KOPT-K1 (cell line): ENCODE results near the gene MTNR1B.

Experiments
- H3K27ac ChIP-seq: fragments of 200-600 bp; sonication (generic); 2 replicates; pipeline ENCODE4 v1.5.1; 2016; ENCODE audit warnings: antibody characterized with exemption, mild to moderate bottlenecking, low read depth, low read length; ENCODE audit not compliant: poor library complexity, severe bottlenecking
- H3K36me3 ChIP-seq: fragments of 200-600 bp; sonication (generic); 2 replicates; pipeline ENCODE4 v1.5.1; 2017; ENCODE audit warnings: antibody characterized with exemption, mild to moderate bottlenecking, low read length, moderate library complexity; ENCODE audit not compliant: insufficient read depth
- H3K9me3 ChIP-seq: fragments of 200-600 bp; sonication (generic); 2 replicates; pipeline ENCODE4 v1.5.1; 2017; ENCODE audit warnings: antibody characterized with exemption, low read length, mild to moderate bottlenecking; ENCODE audit not compliant: insufficient read depth, poor library complexity, severe bottlenecking

MTNR1B gene

GRCh38 chr11:92969634-92970347 is at the start of gene MTNR1B:
Gene MTNR1B (plus strand): TSS chr11:92969651. CDS start chr11:92969726, 75 bp downstream.
- Histone ChIP-seq H3K9me3 (no peaks in the 10 kb centered on the region), H3K27ac (no peak within 1 kb of the TSS)

GRCh38 chr11:92920331-92920730 is 49.1 kb upstream of the MTNR1B start:
- H3K27ac ChIP-seq = no peak overlapping the region
- H3K36me3 ChIP-seq = no peaks in the 10 kb centered on the region
- H3K9me3 ChIP-seq = peaks cover 8% of the 10 kb centered on the region

More at GRCh38 chr11:92969634-92970347, at the start of gene MTNR1B:
- no peaks in the 10 kb centered on the region for H3K36me3 ChIP-seq

- Histone ChIP-seq H3K36me3 (no peaks in the 10 kb centered on the region), H3K27ac (no peak overlapping the region), H3K9me3 (peaks cover 14% of the 10 kb centered on the region)
Measured at GRCh38 chr11:92922731-92923130, 46.7 kb upstream of the MTNR1B start.

GRCh38 chr11:92929246-92929645 is 40.2 kb upstream of the MTNR1B start:
- H3K27ac ChIP-seq = no peak overlapping the region

GRCh38 chr11:92929653-92930052 is 39.8 kb upstream of the MTNR1B start:
- peaks cover 13% of the 10 kb centered on the region for H3K9me3 ChIP-seq
- no peaks in the 10 kb centered on the region for H3K36me3 ChIP-seq
- H3K27ac ChIP-seq = no peak overlapping the region

More at GRCh38 chr11:92929246-92929645, 40.2 kb upstream of the MTNR1B start:
- H3K36me3 ChIP-seq = no peaks in the 10 kb centered on the region
- peaks cover 14% of the 10 kb centered on the region for H3K9me3 ChIP-seq

- no peak overlapping the region for H3K27ac ChIP-seq
- no peaks in the 10 kb centered on the region for H3K36me3 ChIP-seq
- no peaks in the 10 kb centered on the region for H3K9me3 ChIP-seq
Measured at GRCh38 chr11:92931746-92932422, 37.6 kb upstream of the MTNR1B start.

- Histone ChIP-seq H3K36me3 (no peaks in the 10 kb centered on the region), H3K27ac (no peak overlapping the region), H3K9me3 (no peaks in the 10 kb centered on the region)
Measured at GRCh38 chr11:92939305-92939704, 30.1 kb upstream of the MTNR1B start.

GRCh38 chr11:92941676-92942571 is 27.5 kb upstream of the MTNR1B start:
- Histone ChIP-seq H3K9me3 (no peaks in the 10 kb centered on the region), H3K27ac (no peak overlapping the region), H3K36me3 (no peaks in the 10 kb centered on the region)

GRCh38 chr11:92946707-92947106 is 22.7 kb upstream of the MTNR1B start:
- Histone ChIP-seq H3K9me3 (peaks cover 6% of the 10 kb centered on the region), H3K27ac (no peak overlapping the region)

GRCh38 chr11:92948116-92948515 is 21.3 kb upstream of the MTNR1B start:
- H3K27ac ChIP-seq = no peak overlapping the region
- peaks cover 6% of the 10 kb centered on the region for H3K9me3 ChIP-seq

More at GRCh38 chr11:92946707-92947106, 22.7 kb upstream of the MTNR1B start:
- no peaks in the 10 kb centered on the region for H3K36me3 ChIP-seq

GRCh38 chr11:92954003-92954402 is 15.4 kb upstream of the MTNR1B start:
- H3K36me3 ChIP-seq = no peaks in the 10 kb centered on the region

More at GRCh38 chr11:92948116-92948515, 21.3 kb upstream of the MTNR1B start:
- no peaks in the 10 kb centered on the region for H3K36me3 ChIP-seq

GRCh38 chr11:92955860-92956259 is 13.6 kb upstream of the MTNR1B start:
- no peaks in the 10 kb centered on the region for H3K9me3 ChIP-seq
- H3K36me3 ChIP-seq = no peaks in the 10 kb centered on the region

More at GRCh38 chr11:92954003-92954402, 15.4 kb upstream of the MTNR1B start:
- Histone ChIP-seq H3K9me3 (peaks cover 4% of the 10 kb centered on the region), H3K27ac (no peak overlapping the region)

GRCh38 chr11:92960886-92961285 is 8.6 kb upstream of the MTNR1B start:
- H3K36me3 ChIP-seq = no peaks in the 10 kb centered on the region
- no peak overlapping the region for H3K27ac ChIP-seq
- no peaks in the 10 kb centered on the region for H3K9me3 ChIP-seq

More at GRCh38 chr11:92955860-92956259, 13.6 kb upstream of the MTNR1B start:
- no peak overlapping the region for H3K27ac ChIP-seq

- no peaks in the 10 kb centered on the region for H3K9me3 ChIP-seq
- H3K36me3 ChIP-seq = no peaks in the 10 kb centered on the region
- H3K27ac ChIP-seq = no peak overlapping the region
Measured at GRCh38 chr11:92962446-92962845, 7.0 kb upstream of the MTNR1B start.

GRCh38 chr11:92964471-92964870 is 5.0 kb upstream of the MTNR1B start:
- H3K9me3 ChIP-seq = no peaks in the 10 kb centered on the region
- H3K27ac ChIP-seq = no peak overlapping the region
- no peaks in the 10 kb centered on the region for H3K36me3 ChIP-seq
